Stimulated activated CD4-positive, alpha-beta T cell treated with anti-CD3 and anti-CD28 coated beads, TNF-alpha, amount 100 ng/mL, for 24 hours (primary cell): ENCODE data around the gene GPC6.

Source experiments
- DNase-seq, 3 experiments: peaks; one replicate each; pipeline ENCODE4 v3.0.0-alpha.2; 2020; ENCODE audit warnings: low read depth in 3 of 3

The GPC6 gene

DNA sequence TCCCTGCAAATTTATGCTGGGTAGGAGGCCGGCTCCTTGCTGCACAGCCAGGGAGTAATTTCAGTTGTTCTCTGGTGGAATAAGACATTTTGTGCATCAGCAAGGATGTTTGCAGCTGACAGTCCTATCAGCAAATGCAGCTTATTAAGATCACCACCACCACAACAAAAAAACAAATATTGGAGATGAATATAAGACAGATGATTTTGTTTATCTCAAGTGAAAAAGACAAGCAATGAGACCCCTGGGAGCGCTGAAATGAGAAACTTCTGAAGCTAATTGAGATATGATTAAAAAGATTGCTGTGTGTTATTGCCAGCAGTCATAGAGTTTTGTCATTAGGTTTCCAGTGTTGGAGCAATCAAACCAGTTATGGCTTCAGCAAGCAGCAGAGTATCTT lies 505.6 kb downstream of the GPC6 start:
- no peak for DNase-seq

DNA sequence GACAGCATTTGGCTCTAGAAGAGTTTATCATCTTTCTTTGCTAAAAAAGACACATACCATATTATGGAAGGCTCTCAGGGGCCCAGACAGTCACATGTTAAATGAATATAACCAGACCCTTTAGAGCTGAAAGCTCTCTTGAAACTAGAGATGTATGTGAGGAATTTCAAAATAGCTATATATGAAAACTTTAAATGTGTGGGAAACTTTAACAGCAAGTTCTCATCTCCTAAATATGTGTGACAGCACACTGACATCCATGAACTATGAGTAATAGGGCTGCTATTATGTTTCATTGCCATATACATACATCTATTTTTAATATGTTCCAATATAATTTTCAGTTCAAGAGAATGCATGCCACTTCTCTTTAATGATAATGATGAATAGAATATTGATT lies 509.5 kb downstream of the GPC6 start:
- no peak for DNase-seq

DNA sequence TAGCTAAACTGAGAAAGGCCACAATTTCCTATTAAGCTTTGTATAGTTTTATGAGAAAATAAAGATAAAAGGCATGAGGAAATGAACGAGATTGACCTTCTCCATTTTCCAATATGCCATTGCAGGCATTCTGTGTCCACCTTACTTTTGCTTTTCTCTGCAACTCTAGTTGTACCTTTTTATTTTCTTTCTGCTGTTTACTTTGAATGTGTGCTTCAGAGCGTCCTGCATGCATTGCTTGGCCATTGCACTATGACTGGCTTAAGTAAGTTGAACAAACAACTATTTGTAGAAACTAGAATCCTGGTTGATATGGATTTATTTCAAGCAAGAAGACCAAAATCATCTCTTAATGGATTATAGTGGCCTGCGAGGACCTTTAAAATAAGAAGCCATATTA lies 510.3 kb downstream of the GPC6 start:
- no peak for DNase-seq

DNA sequence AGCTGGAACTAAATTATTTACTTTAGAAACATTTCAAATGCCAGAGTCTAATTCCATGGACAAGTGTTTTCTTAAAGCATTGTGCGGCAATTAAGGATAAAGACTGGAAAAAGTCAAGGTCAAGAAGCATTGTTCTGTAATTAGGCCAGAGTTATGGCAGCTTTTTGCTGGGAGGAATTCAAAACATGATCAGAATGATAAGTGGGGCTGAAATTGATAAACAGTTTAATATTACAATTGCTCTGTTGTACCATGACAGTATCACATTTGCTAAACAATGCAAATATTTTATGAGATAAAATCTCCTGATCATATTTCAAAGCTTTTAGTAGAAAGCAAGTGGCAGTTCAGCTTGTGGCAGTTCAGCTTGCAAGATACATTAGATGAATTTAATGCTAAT lies 513.7 kb downstream of the GPC6 start:
- DNase-seq, result no peak

DNA sequence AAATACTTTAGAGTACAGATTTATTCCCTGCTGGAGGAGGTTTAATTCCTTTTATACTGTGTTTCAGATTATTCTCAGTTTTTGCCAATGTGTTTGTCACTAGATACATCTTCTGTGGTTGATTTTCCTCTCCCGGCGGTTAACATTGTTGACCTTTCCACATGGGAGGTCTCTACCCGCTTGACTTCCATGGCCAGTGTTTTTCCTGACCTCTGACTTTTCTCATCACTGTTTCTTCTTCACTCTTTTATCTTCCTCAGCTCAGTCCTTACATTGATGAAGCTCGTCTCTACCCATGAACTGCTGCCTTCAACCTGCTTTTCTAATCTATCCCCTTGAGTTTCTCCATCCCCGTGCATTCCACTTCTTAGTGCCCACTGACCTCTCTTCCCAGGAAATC lies 517.4 kb downstream of the GPC6 start:
- DNase-seq, result no peak

DNA sequence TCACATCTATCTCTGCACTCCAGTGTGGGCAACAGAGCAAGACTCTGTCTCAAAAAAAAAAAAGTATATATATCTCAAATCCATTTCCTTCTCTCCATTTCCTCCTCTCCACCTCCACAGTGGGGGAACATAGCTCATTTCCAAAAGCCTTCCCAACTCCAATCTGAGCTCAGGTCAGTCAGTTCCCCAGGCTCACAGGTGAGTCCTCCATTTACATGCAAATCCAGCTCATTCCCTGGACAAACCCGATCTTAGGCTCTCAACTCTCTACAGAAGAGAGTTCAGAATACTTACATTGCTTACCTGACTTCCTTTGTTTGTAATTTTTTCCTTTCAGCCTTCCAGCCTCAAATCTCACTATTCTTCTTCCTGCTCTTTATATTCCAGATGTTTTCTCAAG lies 518.3 kb downstream of the GPC6 start:
- DNase-seq, result no peak

DNA sequence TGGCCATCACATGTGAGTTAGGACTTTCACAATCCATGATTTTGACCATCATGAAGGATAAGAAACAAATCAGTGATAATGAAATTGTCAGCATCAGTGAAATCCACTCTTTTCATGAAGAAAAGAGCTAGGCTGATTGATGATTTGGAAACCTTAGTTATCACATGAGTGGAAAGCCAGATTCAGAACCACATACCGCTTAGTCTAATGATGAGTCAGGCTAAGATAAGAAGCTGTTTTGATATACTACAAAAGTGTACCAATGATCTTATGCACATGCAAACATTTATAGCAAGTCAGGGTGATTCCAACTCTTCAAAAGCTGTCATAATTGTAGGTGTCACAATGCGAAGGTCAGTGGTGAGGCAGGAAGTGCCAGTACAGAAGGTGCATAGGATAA lies 519.3 kb downstream of the GPC6 start:
- no peak for DNase-seq

DNA sequence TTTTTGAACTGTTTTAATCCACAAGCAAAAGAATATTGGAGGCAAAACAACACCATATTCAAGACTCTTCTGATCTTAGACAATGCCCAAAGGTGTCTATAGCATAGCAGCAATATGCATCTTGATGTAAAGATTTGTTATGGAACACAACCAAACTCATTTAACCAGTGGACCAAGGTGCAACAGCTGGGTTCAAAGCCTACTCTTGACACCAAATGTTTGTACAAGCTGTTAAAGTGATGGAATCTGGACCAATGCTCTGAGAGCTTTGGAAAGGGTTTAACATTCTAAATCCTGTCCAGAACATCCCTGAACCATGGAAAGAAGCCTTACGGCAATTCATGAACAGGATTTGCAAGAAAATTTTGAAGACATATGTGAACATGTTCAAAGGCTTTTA lies 520.0 kb downstream of the GPC6 start:
- DNase-seq, result no peak

DNA sequence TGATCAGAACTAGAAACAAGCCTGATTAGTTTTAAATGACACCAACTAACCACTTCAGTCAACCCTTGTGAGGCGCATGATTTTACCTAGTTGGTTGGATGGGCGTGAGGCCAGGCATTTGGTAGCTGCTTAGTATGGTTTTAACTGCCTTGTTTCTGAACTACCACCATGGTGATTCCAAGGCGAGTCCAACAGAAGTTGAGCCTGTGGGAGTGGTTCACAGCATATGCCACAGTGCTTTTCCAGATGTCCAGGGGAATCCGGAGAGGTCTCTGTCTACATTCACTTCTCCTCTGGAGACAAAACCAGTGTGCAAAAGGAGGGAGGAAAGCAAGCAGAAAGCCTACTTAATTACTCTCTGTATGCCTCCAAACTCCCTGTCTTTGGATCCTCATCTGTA lies 524.1 kb downstream of the GPC6 start:
- DNase-seq, result no peak

DNA sequence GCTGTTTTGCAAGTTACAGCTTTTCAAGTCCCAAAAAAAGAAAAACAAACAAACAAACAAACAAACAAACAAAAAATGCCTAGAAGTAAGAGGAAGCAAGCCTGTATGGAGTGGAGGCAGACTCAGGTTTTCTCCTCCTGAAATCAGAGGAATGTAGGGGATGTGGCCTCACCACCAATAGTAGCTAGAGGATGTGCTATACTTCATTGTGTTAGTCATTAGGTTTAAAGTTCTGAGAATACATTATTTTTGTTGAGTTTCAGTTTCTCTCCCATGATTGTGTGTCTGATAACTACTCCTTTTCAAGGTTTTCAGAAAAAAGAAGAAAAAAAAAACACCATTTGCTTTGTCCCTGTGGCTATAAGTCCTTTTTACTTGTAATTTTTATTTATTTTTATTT lies 524.5 kb downstream of the GPC6 start:
- no peak for DNase-seq

DNA sequence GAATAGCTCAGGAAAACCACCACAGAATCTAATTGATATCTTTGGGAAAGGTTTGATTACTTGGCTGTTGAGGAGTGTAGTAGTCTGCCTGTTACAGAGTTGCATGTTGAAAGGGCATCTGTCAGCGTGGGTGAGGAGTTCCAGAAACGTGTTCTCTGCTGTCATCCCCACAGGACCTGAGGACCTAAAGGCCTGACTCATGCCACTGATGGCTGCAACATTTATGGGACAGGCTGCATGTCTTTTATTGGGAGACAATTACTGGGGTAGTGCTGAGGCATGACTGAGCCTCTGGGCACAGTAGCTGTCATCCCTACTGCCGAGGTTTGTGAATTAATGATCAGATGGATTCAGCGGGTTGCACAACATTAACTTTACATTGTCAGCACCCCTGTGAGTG lies 525.9 kb downstream of the GPC6 start:
- no peak for DNase-seq

DNA sequence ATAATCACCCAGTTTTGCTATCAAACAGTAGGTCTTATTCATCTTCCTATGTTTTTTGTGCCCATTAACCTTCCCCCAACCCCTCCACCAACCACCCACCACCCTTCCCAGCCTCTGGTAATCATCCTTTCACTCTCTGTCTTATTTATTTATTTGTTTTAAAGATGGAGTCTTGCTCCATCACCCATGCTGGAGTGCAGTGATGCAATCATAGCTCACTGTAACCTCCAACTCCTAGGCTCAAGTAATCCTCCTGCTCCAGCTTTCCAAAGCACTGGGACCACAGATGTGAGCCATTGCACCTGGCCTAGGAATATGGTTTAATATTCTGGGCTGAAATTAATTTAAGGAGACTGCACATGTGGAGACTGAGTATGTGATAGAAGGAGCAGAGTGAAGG lies 527.0 kb downstream of the GPC6 start:
- no peak for DNase-seq

DNA sequence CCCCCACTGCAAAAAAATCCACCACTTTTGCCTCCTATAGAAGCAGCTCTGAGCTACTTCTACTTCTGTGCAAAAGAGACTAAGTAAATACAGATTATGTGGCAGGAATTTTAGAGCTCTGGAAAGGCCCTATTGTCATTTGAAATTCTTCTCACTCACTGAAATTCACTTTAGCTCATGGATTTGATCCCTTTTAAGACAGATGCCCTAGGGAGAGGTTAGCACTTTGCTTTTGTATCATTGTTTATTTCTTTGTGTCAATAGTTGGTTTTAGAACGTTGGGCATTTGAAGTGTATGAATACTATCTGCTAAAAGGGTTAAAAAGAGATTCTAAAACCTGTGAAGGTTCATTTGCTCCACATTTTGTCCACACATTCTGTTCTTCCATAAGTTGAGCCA lies 528.7 kb downstream of the GPC6 start:
- DNase-seq, result no peak

DNA sequence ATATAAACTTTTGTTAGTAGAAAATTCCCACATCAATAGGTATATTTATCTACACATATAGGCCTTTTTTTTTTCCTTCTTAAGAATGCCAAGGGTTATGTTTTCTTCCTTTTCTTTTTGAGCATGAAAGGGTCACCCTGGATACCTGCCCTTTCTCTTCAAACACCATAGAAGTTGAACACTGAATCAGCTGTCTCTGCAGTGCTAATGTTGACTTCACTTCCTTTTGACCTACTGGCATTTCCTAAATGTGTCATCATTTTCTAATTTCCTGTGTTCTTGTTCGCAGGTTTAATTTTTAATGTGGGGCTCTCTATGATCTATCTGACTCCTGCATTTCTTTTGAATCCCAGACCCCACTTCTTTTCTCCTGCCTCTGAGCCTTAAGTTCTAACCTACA lies 532.0 kb downstream of the GPC6 start:
- DNase-seq, result no peak

DNA sequence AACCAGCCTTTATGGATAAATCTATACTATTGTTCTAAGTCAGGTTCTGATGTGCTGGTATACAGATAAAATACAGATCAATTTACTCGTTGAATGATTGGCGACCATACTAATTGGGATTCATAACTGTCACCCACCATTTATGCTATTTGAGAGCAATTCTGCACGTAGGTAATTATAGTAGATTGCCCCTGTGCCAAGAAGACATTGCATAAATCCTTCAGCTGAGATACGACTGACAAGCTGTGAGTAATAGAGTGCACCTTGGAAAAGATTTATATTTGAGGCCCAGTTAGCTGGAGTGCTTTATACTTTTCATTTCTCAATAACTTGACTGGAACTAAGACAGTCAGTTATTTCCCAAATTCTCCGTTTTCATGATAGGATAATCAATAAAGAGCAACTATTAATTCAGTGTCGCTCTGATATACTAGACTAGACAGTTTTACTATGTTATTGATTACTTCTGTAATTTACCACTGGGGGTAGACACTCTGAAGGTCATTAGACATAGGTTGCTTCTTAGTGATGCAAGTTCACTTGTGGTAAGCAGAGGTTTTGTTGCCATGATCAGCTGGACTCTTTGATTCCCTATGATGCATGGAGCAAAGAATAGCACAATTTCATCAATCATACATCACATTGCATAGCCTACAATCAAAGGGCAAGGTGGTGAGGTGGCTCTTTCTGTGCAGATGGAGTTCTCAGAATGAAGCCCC lies 536.3 kb downstream of the GPC6 start:
- no peak for DNase-seq

DNA sequence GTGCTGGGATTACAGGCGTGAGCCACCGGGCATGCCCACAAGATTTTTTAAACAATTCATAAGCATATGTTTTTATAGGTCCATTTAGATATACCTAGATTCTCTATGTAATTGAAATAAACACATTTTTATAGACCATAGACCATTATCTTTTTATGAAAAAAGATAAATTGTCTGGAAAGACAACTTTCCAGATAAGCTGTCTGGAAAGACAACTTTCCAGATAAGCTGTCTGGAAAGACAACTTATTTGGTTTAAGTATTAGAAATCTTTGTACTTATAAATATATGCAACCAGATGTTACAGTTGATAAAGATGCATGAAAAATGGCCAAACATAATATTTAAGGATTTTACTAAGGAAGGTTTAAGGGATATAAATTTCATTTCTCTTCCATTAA lies 538.5 kb downstream of the GPC6 start:
- no peak for DNase-seq

DNA sequence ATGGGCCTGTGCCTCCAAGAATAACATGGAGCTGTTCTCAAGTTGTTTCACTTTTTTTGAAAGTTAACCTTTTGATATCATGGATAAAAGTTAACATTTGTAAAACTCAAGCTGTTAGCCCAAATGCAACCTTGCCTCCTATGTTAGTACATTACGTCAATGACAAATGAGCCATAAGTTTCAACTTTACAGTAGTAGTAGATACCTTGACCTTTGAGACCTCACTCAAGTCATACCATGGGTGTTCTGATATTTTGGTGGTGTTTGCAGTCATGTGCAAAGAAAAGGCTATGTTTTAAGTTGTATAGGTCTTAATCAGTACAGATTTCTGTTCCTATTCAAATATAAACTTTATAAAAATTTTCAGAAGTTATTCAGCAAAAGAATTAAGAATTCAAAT lies 539.2 kb downstream of the GPC6 start:
- no peak for DNase-seq

DNA sequence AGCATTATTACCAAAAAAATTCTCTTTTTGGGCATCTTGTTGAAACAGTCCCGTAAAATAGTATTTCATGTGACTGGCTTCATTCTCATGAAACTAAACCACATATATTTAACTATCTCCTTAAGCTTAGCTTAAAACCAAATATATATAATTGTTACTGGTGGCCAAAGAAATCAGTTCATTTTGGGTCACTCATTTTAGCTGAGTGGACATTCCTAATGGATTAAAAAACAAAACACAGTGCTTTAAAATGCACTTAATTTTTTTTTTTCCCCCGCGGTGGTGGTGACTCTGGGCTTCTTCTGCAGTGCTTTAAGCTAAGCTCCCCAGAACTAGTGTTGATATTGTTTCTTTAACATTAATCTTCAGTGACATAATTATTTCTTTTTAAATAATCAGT lies 540.1 kb downstream of the GPC6 start:
- no peak for DNase-seq

DNA sequence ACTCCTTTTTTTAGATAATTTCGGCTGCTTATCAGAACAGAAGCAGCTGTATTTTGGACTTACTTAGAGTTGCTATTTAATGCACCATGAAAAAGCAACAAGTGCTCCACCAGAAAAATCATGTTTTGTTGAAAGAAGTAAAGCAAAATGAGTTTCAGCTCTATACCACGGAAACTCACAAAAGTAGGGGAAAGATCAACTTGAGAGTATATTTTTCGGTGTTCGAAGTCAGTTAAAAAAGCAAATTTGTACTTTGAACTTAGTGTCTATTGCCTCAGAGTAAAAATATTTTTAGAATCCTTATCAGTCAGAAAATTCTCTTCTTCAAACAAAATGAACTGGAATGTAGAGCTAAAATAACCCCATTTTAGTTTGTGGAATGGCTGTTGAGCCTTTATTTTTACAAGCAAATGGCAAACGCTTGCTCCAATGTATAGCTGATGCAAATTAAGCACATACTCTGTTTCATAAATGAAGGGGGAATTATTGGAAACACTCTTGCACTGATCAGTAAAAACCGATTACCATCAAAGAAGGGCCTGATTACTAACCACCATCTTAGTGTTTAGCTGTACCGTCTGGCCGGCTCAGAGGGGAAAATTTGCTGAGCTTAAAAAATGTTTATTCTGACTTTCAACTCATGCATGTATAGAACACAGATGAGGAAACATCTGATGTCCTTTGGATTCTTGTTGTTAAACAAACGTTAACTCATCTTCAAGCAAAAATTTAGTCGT lies 540.7 kb downstream of the GPC6 start:
- no peak for DNase-seq

DNA sequence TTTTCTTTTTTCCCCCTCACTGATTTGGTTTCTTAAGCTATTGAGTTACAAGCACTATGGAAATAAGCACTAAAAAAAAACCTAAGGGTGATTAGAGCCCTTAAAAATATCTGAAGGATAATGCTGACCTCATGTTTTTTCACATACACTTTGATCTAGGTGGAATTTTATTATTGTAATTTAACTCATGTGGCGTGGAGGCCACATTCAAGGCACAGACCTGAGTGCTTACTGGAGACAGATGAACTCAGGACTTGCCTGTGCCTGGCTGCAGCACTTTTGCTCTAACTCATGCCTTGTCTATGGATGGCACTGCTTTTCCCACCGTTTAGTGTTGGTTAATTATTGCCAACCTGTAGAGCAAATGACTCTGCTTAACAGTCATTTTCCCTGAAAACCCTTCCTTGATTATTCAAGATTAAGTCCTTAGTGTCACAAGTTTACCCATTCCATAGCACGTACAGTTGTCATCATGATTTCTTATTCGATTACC lies 541.4 kb downstream of the GPC6 start:
- DNase-seq, result no peak

DNA sequence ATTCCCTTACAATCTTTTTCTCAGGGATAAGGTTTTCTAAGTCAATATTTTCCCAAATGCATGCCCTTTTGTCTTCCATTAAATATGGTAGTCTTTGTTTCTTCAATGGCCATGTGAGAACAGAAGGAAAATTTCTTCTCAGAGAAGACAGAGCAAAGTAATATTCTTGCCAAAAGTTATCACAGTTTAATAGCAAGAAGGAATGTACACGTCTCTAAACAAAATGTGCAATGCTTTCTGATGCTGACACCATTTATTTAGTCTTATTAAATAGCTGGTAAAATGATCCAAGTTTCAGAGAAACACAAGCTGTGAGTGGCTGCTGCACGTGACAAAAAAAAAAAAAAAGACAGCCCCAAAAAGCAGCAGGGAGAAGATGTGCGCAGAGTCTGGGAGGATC lies 542.5 kb downstream of the GPC6 start:
- no peak for DNase-seq

DNA sequence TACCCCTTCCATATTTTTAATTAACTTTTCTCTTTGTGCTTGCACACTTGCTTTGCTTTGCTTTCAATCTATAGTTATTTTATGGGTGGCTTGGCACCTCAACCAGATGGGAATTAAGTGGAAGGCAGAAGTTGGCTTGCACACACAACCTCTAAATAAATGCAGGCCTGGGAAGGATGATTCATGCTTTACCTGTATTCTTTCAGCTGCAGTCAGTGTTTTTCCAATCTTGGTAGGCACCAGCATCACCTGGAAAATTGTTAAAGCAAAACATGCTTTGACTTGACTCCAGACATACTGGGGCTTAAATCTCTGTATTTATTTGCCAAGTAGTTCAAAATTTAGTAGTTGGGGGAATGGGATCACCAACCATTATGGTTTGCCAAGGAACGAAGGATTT lies 543.0 kb downstream of the GPC6 start:
- DNase-seq, result no peak

DNA sequence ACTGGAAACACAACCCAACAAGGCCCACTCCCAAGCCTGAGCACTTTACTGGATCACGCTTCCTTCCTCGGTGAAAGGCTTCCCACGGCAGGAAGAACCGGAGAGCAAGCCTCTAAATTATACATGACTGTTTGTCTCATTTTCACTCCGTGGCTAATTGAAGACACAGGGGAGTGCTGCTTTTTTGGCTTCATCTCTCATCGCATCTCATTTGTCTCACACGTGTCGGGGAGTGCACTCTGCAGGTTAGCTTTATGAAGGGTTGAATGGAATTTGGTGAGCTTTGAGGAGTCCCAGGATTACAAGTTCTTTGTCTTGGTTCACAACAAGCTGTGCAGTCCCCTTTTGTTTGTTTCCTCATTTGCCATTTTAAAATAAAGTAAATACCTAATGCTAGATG lies 544.6 kb downstream of the GPC6 start:
- no peak for DNase-seq

DNA sequence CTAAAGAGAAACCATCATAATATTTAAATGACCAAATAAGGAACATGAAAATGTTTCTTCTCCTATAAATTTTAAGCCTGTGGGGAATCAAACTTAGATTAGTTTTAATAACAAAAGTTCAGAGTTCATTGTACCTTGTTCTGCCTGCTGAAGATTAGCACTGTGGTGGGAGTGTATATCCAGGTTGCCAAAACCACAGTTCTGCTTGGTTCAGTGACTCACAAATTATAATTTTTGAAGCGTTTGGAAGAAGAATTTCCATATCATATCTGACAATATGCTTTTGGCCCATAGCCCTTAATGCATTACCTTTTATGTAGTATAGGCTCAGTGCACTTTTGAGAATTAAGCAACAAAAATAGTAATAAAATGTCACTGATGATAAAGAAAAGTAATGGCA lies 545.2 kb downstream of the GPC6 start:
- DNase-seq, result no peak
